GM12878 (cell line): Measurements from ENCODE around the gene CDCA3.

Source experiments
- ZZZ3 ChIP-seq: IDR thresholded peaks from 2 replicates; pipeline ENCODE4 v1.6.1; 2011; ENCODE audit warnings: low read depth; ENCODE audit not compliant: control insufficient read depth, insufficient read length
- TF ChIP-seq, protein P1 (sequence below): fragments of 450-650 bp; formaldehyde crosslinking; IDR thresholded peaks from 2 replicates; pipeline ENCODE4 v1.4.0; 2022; ENCODE audit warnings: mild to moderate bottlenecking, moderate library complexity

DNA sequence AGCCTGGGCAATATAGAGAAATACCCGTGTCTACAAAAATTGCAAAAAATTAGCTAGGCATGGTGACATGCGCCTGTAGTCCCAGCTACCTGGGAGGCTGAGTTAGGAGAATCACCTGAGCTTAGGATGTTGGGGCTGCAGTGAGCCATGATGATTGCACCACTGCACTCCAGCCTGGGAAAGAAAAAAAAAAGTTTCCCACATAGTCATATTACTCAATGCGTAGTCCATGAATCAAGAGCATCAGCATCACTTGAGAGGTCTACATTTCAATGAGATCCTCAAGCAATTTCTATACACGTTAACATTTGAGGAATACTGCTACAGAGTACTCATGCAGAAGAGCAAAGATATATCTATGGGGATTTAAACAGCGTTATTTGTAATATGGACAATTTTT lies 48.3 kb upstream of the CDCA3 start:
- TF ChIP-seq, protein P1, sequence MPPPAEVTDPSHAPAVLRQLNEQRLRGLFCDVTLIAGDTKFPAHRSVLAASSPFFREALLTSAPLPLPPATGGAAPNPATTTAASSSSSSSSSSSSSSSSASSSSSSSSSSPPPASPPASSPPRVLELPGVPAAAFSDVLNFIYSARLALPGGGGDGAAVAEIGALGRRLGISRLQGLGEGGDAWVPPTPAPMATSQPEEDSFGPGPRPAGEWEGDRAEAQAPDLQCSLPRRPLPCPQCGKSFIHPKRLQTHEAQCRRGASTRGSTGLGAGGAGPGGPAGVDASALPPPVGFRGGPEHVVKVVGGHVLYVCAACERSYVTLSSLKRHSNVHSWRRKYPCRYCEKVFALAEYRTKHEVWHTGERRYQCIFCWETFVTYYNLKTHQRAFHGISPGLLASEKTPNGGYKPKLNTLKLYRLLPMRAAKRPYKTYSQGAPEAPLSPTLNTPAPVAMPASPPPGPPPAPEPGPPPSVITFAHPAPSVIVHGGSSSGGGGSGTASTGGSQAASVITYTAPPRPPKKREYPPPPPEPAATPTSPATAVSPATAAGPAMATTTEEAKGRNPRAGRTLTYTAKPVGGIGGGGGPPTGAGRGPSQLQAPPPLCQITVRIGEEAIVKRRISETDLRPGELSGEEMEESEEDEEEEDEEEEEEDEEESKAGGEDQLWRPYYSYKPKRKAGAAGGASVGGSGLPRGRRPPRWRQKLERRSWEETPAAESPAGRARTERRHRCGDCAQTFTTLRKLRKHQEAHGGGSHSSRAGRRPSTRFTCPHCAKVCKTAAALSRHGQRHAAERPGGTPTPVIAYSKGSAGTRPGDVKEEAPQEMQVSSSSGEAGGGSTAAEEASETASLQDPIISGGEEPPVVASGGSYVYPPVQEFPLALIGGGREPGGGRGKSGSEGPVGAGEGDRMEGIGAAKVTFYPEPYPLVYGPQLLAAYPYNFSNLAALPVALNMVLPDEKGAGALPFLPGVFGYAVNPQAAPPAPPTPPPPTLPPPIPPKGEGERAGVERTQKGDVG (CRISPR knock-in tag), result no peak
- no peak for TF ChIP-seq ZZZ3
